ENCODE data around the gene FLNB. TPM values are rescaled to one million over a fixed set of nuclear protein-coding genes. Genes with fewer than 3 reads are reported as not detected.

FLNB gene
- total RNA-seq, 2 experiments from 2014 or later: 13.9 to 14.3 TPM

DNA sequence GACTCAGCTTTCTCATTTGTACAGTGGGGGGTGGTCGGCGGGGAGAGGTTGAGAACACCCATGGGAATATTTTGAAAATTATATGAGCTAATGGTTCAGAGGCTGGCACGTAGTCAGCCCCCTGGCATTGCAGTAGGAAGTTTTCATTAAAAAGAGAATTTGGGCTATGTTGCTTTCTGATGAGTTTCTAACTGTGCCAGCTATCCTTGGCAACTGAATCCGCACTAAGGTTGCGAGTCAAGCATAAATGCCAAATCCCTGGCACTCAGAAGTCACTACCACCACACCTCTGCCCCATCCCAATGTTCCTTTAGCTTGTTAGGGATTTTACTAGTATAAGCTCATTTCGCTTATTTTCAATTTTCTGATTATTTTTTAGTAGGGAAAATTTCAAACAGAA is 111.0 kb downstream of the FLNB start:
- CTCF ChIA-PET: interaction anchor here (0.5 kb wide), 1 partner anchor 1063 kb away, joined by 4 read pairs; no protein-coding TSS in a partner anchor
- POLR2A ChIA-PET: no interaction called here

DNA sequence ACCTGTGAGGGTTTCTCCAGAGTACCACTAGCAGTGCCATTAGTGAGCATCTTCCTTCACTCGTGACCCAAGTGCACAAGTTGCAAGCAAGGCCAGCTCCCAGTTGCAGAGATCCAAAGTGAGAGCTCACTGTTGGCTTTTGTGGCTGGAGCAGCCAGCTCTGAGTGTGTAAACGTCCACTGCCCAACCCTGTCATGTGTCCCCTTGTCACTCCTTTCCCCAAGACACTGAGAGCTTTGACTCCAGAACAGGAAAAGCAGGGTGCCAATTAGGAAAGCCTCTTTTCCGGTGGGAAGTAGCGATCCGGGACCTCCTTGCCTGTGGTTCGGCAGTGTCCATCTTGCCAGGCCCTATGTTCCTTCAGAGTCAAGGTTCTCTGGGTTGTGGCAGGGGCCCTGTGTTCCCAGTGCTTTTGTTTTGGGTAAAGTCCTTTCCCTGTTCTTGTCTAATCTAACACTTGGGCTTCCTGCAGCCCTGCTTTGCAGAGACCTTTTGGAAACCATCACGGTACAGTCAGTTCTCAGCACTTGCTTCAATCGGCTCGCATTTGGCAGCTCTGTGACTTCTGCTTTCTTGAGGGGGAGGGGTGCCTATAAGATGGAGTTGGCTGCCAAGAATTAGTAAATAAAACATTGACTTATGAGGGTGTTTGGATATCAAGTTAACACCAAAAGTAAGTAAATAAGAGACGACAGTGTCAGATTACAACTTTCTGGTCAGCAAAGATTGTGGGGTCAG is 112.0 kb downstream of the FLNB start:
- CTCF ChIA-PET: interaction anchor here (1.1 kb wide), 1 partner anchor 57 kb away, joined by 4 read pairs; no protein-coding TSS in a partner anchor
- POLR2A ChIA-PET: no interaction called here

DNA sequence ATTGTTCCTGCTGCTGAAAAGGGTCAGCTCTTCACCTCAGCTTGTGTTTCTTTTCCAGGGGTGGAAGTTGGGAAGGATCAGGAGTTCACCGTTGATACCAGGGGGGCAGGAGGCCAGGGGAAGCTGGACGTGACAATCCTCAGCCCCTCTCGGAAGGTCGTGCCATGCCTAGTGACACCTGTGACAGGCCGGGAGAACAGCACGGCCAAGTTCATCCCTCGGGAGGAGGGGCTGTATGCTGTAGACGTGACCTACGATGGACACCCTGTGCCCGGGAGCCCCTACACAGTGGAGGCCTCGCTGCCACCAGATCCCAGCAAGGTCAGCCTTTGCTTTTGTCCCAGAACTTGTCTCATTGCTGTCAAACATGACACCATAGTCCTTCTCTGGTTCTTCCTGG is 113.0 kb downstream of the FLNB start:
- POLR2A ChIA-PET: no interaction called here
- CTCF ChIA-PET: interaction anchor here (1.1 kb wide), 1 partner anchor 57 kb away, joined by 4 read pairs; no protein-coding TSS in a partner anchor

DNA sequence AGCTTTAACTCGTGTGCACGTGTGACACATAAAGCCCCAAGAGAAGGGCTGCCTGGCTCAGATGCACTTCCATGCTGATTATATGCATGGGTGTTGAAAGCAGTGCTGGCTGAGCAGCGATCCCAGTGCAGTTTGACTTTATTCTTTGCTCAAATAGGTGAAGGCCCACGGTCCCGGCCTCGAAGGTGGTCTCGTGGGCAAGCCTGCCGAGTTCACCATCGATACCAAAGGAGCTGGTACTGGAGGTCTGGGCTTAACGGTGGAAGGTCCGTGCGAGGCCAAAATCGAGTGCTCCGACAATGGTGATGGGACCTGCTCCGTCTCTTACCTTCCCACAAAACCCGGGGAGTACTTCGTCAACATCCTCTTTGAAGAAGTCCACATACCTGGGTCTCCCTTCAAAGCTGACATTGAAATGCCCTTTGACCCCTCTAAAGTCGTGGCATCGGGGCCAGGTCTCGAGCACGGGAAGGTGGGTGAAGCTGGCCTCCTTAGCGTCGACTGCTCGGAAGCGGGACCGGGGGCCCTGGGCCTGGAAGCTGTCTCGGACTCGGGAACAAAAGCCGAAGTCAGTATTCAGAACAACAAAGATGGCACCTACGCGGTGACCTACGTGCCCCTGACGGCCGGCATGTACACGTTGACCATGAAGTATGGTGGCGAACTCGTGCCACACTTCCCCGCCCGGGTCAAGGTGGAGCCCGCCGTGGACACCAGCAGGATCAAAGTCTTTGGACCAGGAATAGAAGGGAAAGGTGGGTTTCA is 114.9 kb downstream of the FLNB start:
- POLR2A ChIA-PET: no interaction called here
- CTCF ChIA-PET: interaction anchor here (0.6 kb wide), 1 partner anchor 266 kb away, joined by 3 read pairs; no protein-coding TSS in a partner anchor

DNA sequence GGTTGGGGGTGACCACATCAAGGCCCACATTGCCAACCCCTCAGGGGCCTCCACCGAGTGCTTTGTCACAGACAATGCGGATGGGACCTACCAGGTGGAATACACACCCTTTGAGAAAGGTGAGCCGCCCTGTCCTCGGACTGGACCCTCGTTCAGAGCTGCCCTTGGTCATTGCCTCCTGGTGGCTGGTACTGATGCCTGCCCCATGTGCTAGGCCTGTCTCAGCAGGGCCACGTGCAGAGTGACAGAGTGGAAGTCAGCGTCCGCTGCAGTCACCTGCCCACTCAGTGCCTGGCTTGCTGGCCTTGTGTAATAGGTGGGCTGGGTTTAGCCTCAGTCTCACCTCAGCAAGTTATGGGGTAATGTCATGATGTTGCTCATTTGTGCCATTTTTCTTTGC is 116.2 kb downstream of the FLNB start:
- POLR2A ChIA-PET: no interaction called here
- CTCF ChIA-PET: no interaction called here

DNA sequence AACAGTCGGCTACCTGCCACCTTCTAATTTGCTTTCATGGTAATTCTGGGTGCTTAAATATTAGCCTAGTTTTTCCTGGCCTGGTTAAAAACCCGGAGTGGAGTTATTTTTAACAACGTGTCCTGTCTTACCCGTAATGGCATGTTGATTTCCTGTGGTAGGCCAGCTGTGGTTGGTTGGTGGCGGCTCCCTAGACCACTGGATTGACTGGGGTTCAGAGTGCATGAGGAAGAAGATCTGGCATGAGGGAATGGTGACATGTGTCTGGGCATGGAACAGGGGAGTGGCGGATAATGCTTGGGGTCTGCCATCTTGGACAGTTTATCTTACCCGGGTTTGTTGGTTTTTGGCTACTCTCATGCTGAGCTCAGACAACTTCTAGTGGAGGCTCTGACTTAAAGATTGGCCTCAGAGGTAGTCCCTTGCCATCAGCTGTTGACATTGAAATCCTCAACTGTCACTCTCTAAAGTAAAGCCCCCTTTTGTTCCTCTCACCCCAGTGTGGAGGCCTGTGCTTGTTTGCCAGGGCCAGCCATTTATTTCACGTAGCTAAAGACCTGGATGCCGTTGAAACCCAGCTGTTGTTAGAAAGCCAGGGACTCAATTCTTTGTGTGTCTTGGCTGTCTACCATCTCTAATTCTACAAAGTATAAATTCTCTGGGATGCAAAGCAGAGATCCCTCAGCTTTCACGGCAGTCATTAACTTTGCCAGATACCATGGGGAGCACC is 121.0 kb downstream of the FLNB start:
- CTCF ChIA-PET: no interaction called here
- POLR2A ChIA-PET: no interaction called here

DNA sequence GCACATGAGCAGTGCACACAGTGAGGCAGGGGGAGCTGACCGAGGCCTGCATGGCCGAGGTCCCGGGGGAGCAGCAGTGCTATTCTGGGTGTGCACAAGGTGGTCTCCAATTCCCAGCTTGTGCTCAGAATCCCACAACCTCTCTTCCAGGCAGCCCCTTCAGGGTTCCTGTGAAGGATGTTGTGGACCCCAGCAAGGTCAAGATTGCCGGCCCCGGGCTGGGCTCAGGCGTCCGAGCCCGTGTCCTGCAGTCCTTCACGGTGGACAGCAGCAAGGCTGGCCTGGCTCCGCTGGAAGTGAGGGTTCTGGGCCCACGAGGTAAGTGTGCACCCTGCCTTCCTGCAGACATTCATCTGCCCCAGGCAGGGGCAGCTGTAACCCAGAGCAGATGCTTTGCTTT is 122.4 kb downstream of the FLNB start:
- CTCF ChIA-PET: no interaction called here
- POLR2A ChIA-PET: no interaction called here

DNA sequence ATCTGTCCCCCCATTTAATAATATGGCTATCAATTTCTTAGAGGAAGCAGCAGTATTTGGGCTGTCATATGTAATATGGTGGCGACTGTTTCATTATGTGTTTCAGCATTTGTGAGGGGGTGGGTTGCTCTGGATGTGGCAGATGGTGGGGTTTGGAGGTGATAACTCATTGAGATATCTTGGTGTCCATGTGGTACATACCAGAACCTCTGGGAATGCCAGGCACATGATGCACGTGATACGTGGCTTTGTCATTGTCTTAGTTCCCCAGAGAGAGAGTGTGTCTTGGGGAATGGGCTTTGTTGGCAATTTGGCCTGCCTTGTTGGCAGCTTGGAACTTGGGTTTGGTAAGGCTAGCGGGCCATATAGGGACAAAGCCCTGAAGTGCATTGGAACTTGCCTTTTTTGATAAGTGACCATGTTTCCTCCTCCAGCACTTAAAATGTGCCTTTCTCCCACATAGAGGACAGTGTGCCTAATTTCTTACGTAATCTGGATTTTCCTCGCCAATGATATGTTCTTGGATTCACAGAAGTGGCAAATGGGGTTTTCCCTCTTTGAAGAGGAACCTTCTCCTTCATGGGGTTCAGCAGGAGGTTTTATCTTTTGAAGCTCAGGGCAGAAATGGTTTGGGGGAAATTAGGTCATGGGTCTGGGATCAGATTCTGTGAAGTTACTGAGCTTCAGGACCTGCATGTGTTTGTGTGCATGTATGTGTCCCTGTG is 123.0 kb downstream of the FLNB start:
- CTCF ChIA-PET: no interaction called here

DNA sequence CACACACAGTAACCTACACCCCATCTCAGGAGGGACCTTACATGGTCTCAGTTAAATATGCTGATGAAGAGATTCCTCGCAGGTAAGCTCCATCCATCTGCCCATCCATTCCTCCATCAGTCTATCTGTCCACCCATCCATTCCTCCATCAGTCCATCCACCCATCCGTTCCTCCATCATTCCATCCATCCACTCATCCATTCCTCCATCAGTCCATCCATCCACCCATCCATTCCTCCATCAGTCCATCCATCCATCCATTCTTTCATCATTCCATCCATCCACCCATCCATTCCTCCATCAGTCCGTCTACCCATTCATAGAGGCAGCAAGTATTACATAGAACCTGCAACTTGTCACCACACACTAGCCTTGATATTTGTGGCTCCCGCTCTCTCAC is 124.6 kb downstream of the FLNB start:
- CTCF ChIA-PET: interaction anchor here (0.6 to 1.6 kb wide), 2 partner anchors 34 to 1362 kb away, joined by 3 to 5 read pairs; no protein-coding TSS in a partner anchor
- POLR2A ChIA-PET: no interaction called here

More for the DNA sequence above, 123.0 kb downstream of the FLNB start:
- POLR2A ChIA-PET: no interaction called here

DNA sequence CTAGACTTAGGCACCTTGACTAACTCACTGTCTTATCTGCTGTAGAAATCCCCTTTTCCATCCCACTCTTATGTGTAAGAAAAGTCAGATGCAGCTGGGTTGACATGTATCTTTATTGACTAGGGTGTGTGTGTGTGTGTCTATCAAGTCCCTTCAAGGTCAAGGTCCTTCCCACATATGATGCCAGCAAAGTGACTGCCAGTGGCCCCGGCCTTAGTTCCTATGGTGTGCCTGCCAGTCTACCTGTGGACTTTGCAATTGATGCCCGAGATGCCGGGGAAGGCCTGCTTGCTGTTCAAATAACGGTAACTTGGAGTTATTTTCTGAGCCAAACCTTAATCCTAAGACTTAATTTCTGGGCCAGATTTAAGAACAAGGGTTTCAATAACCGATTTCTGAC is 126.2 kb downstream of the FLNB start:
- ChIA-PET CTCF (no interaction called here), POLR2A (interaction anchor here (0.6 kb wide), 1 partner anchor 1152 kb away, joined by 3 read pairs; no protein-coding TSS in a partner anchor)

DNA sequence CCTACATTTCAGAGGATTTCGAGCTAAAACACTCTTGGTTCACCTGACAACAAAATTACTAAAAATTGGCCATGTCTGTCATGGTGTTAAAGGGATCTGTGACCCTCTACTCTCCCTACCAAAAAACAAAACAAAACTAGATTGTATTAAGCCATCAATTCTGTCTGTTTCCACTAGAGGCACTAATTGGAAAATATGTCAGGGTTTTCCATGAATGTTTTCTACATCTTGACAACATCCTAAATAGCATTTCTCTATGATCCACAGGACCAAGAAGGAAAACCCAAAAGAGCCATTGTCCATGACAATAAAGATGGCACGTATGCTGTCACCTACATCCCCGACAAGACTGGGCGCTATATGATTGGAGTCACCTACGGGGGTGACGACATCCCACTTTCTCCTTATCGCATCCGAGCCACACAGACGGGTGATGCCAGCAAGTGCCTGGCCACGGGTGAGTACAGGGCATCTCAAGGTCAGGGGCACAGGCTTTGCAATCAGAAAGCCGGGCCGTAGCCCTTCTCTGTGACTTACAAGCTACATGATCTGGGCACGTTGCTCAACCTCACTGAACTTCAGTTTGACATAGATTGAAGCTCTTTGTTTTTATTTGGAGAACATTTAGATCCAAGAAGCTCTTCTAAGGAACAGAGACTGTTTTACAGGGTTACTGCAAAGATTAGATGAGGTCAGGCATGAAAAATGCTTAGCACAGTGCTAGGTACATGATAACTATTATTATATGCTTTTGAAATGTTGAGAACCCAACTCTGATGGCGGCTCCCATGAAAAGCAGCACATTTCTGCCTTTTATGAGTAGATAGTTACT is 127.7 kb downstream of the FLNB start:
- ChIA-PET CTCF (no interaction called here), POLR2A (no interaction called here)

DNA sequence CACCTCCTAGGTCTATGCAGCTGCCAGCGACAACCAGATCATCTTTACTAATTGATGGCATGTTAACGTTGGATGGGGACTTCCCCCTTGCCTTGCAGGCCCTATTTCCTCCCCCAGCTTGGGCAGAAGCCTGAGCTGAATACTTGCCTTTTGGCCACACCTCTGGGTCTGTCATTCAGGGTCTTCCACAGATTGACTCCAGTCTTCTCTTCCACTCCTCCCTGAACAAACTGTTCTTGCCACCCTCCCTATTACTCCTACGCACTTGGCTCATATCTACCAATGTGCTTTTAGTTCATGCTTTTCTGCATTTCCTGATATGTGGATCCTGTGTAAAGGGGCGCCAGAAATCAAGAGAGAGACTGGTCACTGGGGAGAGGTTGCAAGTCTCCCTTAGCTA is 129.1 kb downstream of the FLNB start:
- ChIA-PET CTCF (no interaction called here), POLR2A (no interaction called here)

DNA sequence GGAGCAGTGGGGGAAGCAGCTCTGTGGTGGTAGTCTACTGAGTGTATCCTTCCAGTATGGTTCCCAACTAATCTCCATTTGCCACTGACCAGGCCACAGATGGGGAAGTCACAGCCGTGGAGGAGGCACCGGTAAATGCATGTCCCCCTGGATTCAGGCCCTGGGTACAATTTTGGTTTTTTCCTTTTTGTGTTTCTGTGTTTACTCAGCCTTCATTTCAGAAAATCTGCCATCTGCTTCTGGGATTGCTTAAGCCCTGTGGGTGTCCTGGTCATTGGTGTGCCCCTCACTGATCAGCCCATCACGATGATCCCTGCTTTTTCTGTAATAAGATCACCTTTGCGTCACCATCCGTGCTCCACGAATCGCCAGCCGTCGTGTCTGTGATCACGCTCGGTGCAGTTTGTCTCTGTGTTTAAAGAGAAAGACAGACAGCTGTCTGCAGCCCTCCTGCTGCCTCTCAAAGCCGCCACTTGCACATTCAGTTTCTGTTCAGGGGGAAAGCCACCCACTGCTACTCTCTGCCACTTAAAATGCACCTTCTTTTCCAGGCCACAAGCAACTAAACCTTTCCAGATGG is 133.6 kb downstream of the FLNB start:
- POLR2A ChIA-PET: no interaction called here
- CTCF ChIA-PET: no interaction called here

DNA sequence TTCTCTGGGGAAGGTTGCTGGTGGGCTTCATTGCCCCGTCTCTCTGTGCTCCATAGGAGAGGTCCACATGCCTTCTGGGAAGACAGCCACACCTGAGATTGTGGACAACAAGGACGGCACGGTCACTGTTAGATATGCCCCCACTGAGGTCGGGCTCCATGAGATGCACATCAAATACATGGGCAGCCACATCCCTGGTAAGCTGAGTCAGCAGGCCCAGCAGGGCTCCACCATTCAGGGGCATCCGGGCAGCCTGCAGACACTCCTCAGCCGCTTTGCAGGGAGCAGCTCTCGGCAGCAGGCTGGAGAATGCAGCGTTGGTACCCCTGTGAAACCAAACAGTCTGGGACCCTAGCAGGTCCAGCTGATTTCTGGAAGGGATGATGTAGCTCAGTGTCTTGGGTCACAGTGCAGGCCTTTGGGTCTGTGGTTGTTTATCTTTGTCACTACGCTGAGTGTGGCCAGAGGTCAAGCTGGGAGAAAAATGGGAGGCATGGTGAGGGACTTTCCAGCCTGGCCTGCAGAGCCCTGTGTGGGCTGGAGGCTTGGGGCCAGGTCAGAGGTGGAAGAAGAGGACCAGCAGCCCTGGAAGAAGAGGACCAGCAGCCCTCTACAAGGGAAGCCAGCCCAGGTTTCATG is 135.3 kb downstream of the FLNB start:
- ChIA-PET CTCF (no interaction called here), POLR2A (no interaction called here)

DNA sequence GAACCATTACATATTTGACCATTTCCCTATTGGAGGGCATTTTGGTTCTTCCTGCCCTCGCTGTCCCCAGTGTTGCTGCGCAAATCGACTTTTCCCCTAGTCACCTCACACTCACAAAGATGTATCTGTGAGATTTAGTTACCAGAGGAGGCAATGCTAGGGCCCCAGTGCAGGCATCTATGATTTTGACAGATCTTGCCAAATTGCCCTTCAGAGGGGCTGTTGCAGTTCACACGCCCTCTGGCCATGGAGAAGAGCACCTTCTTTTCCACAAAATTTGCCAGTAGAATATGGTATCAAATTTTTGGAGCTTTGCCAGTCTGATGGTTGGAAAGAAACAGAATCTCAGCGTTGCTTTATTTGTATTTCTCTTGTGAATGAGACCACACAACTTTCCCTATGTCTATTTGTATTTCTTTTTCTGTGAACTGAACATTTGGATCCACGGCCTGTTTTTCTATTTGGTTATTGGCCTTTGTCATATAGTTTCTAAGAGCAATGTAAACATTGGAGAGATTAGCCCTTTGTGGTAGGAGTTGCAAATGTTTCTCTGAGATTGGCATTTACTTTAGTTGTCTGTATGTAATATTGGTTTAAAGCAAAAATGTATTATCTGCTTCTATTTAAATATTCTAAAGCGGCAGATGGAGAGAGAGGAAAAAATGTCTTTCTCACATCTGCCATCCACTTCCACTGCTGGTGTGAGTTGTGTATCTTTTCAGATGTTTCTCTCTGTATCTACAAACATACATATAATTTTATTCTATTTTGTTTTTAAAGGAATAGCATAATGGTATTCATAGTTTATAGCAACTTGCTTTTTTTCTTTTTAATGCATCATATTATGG is 136.5 kb downstream of the FLNB start:
- ChIA-PET POLR2A (no interaction called here), CTCF (no interaction called here)

DNA sequence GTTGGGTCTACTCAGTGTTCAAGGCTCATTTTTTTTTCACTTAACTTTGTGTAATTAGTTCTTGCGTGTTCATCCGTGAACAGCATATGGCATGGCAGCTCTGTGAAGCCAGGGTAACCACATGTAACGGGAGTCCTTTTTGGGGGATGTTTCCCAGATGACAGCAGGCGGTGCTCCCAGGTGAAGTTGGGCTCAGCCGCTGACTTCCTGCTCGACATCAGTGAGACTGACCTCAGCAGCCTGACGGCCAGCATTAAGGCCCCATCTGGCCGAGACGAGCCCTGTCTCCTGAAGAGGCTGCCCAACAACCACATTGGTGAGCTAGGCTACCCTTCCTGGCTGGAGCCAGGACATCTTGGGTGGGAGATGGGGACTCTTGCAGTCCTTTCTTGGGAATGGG is 139.8 kb downstream of the FLNB start:
- POLR2A ChIA-PET: no interaction called here
- CTCF ChIA-PET: no interaction called here

DNA sequence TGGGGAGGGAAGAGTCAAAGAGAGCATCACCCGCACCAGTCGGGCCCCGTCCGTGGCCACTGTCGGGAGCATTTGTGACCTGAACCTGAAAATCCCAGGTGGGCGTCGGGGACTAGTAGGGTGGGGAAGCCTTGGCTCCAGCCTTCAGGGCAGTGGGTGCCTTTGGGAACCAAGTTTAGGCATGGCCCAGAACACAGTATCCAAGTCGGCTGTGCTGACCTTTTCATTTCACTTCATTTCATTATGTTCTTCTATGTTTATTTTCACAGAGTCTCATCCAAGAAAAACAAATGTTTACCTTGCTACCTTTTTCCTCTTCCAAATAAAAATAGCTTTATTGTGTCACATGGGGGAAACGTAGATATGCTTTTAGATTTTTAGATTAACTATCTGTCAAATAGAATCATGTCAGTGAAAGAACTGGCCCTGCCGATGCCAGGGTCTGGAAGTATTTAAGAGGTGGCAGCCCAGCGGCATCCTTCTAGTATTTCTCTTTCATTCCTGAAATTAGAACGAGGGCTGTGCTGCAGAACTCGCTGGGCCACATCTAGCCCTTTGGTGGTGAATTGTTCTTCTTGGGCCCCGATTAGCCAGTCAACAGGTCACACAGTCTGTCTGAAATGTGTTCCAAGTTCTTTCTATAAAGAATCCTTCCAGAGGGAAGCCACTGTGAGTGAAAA is 142.0 kb downstream of the FLNB start:
- ChIA-PET POLR2A (no interaction called here), CTCF (no interaction called here)

Data from activated CD8-positive, alpha-beta memory T cell treated with anti-CD3 and anti-CD28 coated beads for 36 hours (primary cell).